ENCODE results near the gene ROCK2.

The ROCK2 gene

DNA sequence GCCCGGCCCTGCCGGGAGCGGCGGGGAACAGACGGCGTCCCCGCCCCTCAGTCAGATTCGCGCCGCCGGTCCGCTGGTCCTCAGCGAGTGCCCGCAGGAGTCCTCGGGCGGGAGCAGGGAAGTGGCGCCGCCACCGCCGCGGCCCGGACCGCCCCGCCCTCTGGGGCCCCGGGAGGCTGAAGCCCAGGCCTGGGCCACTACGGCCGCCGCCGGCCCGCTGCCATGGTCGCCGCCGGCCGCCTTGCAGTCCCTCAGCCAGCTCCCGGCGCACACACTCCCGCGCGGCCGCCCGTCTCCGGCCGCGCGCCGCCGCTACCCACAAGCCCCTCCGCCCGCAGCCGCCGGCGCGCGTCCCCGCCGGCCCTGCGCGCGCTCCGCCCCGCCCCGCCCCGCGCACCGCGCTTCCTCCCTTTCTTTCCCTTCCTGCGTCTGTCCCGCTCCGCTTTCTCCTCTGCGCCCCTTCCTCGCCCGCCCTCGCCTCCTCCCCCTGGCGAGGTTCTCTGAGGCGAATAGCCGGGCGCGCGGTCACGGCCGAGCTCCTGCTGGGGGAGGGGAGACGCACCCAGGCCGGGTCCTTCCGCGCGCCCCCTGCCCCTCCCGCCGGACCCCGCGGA lies at the start of gene ROCK2:
Gene ROCK2, minus strand, starts transcription at position 295 of the 614 bp plus-strand sequence. CDS start 500 bp downstream, outside the sequence.
- peak; percentile 84 for DNase-seq (ENCODE audit: low spot score)

DNA sequence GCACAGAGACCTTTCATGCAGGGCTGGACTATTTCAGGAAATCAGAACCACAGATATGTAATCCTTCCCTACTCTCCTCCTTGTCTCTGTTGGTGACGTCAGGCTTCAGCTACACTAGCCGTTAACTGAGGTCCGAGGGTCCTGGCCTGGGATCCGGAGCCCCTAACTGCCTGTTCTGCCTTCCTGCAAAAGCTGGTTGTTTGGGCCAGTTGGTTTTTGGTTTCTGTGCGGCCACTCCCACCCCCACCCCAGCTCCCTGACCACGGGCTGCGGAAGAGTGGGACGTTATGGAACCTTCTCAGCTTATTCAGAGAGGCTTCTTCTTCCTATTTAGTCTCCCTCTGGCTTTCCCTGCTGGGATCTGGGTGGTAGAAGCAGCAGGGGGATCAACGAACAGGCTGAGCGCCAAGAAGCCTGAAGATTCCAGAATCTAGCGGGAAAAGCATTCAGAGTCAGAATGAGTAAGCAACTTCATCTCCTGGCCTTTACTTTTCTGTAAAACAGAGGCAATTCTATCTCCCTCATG lies 49.3 kb upstream of the ROCK2 start:
- DNase-seq (ENCODE audit: low spot score) = no peak

DNA sequence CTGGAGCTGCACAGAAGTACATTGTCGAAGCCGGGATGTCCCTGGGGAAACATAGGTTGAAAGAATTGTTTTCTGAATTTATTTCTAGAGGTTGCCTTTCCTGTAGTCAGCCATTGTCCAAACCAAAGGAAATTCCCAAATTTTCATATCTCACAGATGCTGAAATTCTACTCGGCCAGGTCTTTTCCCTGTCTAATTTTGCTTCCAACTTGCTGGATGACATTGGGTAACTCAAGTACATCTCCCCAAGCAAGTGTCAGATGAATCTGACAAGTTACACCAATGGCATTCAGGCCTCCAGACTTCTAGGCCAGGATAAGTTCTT lies 47.5 kb upstream of the ROCK2 start:
- DNase-seq (ENCODE audit: low spot score) = no peak

DNA sequence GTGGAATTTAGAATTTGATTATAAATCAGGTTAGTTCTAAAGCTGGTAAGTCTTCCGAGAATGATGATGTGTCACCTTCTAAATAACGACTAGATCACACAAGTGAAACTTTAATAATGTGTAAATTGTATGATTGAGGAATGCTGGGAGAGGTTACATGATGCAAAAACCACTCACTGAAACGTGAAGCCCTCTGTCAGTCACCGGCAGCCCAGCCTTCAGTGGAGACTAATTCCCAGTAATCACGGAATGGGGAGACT lies 45.9 kb upstream of the ROCK2 start:
- no peak for DNase-seq (ENCODE audit: low spot score)

DNA sequence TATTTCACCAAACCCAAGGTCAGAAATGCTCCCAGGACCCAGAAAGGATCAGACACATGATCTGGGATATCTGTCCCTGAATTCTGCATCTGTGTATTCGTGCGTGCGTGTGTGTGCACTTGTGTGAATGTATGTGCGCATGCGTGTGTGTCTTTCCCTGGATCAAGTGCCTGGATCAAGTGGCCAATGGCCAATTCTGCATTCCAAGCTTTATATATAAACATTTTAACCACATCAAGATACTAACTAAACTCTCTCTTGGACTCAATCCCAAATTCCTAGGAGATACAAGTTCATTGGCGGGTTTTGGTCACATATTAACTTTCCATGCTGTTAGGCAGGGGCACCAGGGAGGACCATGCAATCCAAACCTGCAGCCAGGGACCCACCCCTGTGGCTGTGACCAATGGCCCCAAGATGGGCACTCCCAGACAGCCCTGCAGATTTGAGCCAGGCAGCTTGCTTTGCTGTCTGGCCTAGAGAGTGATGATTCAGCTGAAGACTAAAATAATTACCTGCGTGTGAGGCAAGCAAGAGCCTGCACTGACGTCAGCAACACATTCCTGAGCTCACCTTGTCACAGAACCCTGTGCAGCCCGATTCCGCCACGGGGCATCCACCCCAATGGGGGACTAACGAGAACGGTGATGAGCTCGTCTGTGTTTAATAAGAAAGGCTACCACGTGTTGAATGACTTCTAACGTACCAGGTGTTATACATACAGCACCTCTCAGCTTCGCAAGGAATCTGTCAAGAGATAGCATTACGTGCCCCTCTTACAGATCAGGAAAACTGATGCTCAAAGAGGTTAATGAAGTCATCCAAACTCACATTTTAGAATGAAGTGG lies 45.3 kb upstream of the ROCK2 start:
- no peak for DNase-seq (ENCODE audit: low spot score)

DNA sequence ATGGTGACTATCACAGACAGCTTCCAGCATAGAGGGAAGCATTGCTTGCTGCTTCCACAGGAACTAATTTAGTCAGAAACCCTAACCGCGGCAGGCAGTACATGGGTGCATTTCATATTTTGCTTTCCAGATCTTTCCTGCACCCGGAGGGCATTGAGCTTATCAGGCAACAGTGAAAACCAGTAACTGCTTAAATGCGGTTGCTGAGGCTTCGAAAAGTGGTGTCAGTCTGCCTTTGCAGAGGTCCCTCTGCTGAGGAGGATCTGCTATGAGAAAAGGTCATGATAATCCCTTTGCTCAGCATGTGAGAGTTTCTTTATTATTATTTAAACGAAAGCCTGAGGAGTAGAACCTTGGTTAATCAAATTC lies 44.6 kb upstream of the ROCK2 start:
- DNase-seq (ENCODE audit: low spot score) = no peak

DNA sequence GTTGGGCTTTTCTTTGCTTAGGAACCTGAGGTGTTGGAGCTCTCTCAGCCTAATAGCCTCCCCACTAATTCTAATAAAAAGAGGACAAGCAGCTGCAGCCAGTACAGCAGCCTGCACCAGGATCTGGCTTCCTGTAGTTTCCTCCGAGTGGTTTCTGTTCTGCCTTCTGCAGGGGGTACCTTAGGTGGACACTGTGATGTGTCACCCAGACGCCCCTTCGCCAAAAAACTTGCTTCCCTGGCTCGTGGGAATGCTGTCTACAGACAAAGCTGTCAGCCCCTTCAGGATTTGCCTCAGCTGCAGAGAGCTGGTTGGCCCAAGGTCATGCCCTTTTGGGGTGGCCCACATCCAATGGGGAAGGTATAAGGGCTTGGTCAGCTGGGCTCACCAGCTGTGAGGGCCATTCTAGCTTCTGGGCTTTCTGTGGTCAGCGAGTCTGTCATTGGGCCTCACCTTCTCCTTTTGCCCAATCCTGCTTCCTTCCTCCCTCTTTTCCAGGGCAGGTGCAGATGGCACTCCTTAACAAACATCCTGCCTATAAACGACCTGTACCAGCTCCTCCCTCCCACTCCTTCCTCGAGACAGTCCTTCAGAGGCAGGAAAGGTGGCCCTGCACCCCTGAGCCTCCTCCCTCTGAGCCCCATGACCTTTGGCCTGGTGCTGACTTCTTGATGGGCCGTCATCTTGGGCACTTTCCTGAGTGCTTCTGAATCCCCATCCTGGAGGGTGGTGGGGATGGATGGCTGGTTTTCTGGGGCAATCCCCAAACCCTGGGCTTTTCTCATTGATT lies 44.0 kb upstream of the ROCK2 start:
- DNase-seq (ENCODE audit: low spot score) = no peak

DNA sequence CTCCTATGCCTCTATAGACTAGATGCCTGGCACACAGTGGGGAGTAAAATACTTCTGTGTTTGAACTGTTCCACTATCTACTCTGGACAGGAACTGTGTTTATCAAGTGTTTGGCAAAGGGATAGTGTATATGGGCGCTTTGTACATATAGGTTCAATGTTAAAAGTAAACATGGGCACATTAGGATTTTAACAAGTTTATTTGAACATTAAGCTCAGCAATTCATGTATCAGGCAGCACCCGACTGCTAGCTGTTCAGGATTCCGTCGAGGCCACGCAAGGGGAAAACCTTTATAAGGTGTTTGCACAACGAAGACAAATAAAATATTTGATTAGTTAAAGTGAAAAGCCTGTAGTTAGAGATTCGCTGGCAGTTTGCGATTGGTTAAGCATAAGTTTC lies 43.4 kb upstream of the ROCK2 start:
- no peak for DNase-seq (ENCODE audit: low spot score)

DNA sequence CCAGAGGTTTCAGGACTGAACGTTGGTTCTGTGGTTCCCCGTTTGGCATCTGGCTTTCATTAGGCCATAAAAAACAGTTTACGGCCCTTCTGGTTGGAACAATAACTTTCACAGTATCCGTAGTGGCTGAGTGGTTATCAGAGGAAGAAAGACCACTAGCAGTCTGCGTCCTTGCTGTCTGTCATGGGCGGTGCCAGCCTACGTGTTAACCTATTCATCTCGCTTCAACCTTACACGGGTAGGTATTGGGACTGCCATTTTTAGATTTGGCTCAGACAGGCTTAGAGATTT lies 42.6 kb upstream of the ROCK2 start:
- no peak for DNase-seq (ENCODE audit: low spot score)

DNA sequence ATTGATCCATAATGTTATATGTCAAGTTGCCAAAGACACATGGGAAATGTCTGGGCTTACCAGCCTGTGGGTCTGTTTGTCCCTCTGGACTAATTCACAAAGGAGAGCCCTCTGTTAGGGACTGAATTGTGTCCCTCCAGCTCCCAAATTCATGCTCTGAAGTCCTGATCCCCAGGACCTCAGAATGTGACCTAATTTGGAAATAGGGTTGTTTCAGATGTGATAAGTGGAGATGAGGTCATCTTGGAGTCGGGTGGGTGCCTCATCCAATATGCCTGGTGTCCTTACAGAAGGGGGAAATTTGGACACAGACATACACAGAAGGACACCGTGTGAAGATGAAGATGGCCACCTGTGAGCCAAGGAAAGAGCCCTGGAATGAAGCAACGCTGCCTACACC lies 41.4 kb upstream of the ROCK2 start:
- DNase-seq (ENCODE audit: low spot score) = no peak

DNA sequence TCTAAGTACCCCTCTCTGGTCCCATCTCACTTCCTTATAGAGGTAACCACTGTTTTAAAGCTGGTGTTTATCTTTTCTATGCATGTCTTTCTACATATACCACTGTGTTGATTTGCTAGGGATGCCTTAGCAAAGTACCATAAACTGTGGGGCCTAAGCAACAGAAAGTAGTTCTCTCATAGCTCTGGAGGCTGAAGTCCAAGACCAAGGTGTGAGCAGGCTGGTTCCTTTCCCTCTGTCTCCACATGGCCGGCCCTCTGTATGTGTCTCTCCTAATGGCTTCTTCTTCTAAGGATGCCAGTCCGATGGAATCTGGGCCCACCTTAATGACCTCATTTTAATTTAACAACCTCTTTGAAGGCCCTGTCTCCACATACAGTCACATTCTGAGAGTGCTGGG lies 40.8 kb upstream of the ROCK2 start:
- no peak for DNase-seq (ENCODE audit: low spot score)

DNA sequence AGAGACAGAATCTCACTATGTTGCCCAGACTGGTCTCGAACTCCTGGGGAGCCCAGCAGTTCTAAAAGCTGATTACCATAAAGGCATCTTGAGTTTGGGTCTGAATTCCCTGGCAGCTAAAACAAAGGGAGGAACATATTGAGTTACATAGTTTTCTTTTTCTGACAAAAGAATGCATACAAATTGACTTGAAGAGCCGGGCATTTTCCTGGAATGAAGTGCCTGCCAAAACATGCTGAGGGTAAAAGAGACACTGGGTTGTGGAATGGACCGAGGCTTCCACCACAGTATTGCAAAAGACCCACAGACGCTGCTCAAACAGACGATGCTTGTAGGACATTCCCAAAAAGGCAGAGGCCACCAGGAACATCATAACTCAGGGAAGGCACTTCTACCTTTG lies 35.1 kb upstream of the ROCK2 start:
- no peak for DNase-seq (ENCODE audit: low spot score)

DNA sequence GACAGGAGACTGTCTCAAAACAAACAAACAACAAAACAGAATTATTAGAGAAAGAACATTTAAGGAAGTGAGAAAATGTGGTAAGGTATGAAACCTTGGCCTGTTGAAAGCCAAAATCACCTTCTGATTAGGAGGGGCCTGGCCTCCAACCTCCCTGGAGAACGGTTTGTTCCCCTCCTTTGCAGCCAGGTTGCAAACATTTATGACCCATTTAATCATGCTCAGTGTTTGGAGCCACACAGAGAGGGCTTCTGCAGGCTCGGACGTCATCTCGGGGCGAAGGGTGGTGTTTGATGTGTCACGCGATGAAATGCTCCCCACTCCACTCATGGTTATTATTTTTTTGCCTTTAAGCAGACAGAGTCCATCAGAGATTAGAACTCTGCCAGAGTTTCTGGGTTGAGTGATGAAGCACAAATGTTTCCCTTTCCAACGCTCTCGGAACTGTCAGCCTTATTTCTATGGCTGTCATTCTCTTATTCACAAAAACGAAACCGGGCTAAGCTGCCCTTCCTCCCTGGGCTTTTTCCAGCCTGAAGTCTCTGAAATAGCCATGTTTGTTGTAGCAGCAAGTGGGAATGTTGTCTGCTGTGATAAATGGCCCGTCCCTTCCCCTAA lies 33.6 kb upstream of the ROCK2 start:
- no peak for DNase-seq (ENCODE audit: low spot score)

DNA sequence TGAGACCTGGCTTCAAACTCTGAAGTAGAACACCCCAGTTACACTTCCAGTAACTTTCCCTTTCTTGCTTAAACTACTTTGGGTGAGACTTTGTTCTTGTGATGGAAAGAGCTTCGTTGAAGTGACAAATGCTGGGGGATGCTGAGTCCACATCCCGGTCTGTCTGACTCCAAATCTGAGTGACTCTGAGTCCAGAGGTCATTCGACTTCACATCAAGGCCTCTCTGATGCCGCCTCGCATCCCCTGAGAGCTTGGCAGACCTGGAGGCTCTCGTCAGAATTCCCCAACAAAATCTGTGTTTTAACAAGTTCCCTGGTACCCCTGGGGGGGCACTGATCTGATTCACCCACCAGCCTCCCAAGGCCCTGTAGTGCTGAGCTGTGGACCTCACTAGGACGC lies 31.6 kb upstream of the ROCK2 start:
- no peak for DNase-seq (ENCODE audit: low spot score)

DNA sequence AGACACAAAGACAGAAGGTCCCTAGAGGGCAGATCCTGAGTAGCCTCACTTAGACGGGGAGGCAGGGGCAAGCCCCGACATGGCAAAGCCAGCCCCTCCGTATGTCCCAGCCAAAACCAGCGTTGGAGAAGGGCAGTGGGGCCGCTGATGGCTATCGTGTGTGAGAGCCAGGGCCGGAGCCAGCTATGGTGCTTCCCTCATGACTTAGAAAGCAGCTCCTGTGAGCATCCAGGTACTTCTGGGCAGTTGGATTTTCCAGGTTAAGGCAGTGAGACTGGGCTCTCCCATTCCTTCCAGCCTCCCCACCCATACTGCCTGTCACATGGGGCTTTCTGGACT lies 31.2 kb upstream of the ROCK2 start:
- DNase-seq (ENCODE audit: low spot score) = no peak

DNA sequence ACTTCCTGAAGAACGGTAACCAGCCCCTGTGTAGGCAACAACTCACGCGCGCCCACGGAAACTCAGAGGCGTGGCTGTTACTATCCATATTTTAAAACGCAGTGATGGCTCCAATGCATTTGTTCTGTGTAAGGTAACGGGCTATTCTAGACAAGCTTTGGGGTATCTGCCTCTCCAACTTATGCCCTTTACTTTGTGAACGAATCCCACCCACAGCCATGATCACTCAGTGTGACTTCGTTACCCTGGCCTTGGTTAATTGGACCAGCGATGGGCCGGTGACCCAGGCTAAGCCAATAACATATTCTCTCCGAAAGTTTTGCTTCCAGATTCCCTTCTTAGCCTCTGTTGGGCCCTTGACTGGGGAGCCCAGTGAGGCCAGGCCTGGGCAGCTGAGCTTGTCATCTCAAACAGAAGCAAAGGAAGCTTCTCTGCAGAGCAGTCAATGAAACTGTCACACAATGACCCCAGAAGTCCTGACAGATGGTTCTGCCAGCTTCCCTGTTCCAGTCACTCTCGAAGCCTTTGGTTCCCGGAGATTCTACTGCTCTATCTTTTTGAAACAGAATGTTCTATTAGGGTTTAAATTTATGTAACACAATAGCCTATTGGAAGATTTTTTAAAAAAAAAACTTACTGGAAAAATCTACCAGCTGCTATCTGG lies 30.7 kb upstream of the ROCK2 start:
- no peak for DNase-seq (ENCODE audit: low spot score)

DNA sequence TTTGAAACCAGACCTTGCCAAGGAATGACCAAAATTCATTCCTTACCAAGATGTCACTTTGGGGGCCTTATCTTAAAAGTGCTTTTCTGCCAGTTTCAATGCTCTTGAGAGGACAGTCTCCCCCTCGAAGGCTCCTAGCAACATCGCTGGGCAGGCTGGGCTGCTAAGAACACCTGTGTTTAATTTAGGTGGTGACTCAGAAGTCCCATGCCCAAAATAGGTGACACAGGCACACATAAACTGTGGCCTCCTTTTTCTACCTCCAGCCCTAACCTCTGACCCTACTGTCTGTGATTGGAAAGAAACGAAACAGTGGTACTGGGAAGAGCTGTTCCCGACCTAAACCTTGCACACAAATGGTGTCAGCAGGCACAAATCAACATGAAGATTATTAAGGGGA lies 28.7 kb upstream of the ROCK2 start:
- DNase-seq (ENCODE audit: low spot score) = no peak

DNA sequence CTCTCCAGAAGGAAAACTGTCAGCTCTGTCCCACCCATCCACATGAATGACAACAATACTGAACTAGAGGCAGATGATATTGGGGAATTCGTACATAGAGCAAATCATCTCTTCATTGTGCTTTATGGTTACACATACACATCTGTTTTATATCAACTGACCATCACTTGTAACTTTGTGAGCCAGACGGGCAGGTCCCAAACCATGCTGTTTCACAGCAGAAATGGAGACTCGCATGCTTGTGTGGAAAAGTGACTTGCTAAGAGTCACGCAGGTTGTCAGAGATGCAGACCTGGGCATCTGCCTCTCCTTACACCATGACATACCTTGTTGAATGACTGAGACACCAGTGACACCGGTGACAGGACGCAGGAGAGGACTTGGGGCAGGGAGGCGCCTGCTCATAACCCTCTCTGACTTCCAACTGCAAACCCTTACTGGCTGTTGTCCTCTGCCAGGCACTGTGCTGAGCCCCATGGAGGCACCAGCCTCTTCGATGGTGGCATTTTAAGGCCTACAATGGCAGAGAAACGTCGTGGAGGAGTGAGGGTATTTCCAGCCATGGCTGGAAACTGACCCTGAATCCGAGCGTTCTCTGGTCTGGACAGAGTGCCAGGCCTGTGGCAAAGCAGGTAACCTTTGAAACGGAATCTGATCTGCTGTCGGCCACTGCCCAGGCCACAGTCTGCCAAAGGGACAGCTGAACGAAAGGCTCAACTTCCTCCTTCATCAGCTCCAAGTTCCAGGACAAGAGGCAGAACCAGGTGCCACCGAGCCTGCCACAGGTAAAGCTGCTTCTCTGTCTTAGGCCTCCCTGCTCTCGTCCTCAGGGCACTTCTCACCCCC lies 26.9 kb upstream of the ROCK2 start:
- DNase-seq (ENCODE audit: low spot score) = no peak

DNA sequence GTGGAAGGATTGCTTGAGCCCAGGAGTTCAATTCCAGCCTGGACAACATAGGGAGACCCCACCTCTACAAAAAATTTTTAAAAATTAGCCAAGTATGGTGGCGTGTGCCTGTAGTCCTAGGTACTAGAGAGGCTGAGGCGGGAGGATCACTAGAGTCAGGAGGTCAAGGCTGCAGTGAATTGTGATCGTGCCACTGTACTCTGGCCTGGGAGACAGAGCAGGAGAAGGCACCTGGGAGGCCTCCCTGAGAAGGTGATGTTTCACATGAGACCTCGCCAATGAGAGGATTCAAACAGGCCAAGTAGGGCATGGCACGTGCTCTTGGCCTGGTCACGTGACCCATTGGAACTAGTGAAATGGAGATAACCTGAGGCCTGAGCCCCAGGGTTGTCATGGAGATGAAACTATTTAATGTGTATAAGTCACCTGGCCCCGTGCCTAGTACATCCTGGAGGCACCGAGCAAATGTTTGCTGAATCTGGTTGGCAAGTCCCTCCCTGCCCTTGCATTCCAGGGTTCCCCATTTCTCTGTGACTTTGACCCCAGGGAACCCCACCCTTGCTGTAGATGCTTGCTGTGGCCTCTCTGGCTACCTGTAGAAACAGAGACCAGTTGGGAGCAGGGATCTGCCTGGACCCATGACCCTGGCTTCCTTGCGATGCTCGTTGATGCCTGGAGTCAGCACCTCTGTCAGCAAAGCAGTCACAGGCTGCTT lies 26.1 kb upstream of the ROCK2 start:
- DNase-seq (ENCODE audit: low spot score) = no peak

DNA sequence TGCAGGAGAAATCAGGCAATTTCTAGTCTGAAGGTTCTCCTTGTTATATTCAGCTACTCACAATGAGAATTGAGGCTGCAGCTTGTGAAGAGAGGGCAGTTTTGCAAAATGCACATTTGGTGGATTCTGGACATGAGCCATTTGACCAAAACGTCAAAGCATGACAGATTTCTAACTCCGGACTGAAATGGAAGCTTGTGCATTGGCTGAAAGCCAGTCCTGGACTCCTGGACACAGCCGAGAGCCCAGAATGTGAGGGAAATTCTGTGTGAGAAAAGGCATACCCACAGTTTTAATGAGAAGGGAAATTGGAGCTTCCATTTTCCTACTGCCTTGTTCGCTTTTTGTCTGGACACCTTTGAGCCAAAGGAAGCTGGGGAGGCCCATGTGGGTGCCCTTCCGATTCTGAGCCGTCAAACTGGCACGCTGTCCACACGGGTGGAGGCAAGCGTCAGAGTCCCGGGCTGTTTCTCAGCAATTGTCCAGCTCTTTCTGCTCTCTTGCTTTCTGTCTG lies 23.7 kb upstream of the ROCK2 start:
- peak; percentile 53 for DNase-seq (ENCODE audit: low spot score)

All from Ammon's horn (tissue), 1 donor.